HG03095 (cell line): ENCODE data around the gene ADA.
A peak's percentile ranks its signal among the peaks of the same experiment; 100 is the strongest.
"Not testable (repeated sequence)": the region's sequence is repeated elsewhere in the genome, so short reads cannot be mapped to it uniquely, and the experiment has no call there.

Experiments
- ATAC-seq: cut with Tn5 transposase; IDR thresholded peaks from one replicate; pipeline ENCODE4 v1.9.1; 2021; ENCODE audit warnings: moderate library complexity; ENCODE audit not compliant: unreplicated experiment

ADA gene

GRCh38 chr20:44601236-44601671 is 50.2 kb downstream of the ADA start:
- no peak for ATAC-seq

GRCh38 chr20:44600758-44601201 is 50.7 kb downstream of the ADA start:
- no peak for ATAC-seq

- ATAC-seq, result no peak
Observed at GRCh38 chr20:44600301-44600700, 51.2 kb downstream of the ADA start.

GRCh38 chr20:44599715-44600114 is 51.8 kb downstream of the ADA start:
- ATAC-seq, result no peak

GRCh38 chr20:44598423-44599305 is 52.8 kb downstream of the ADA start:
- ATAC-seq, result no peak

GRCh38 chr20:44597930-44598329 is 53.6 kb downstream of the ADA start:
- ATAC-seq, result no peak

GRCh38 chr20:44597516-44597915 is 54.0 kb downstream of the ADA start:
- ATAC-seq, result no peak

- no peak for ATAC-seq
Observed at GRCh38 chr20:44596876-44597275, 54.6 kb downstream of the ADA start.

- ATAC-seq, result no peak
Observed at GRCh38 chr20:44596010-44596409, 55.5 kb downstream of the ADA start.

GRCh38 chr20:44594730-44595129 is 56.8 kb downstream of the ADA start:
- ATAC-seq, result no peak

GRCh38 chr20:44593751-44594150 is 57.7 kb downstream of the ADA start:
- ATAC-seq, result no peak

GRCh38 chr20:44592366-44592765 is 59.1 kb downstream of the ADA start:
- ATAC-seq, result no peak

- no peak for ATAC-seq
Observed at GRCh38 chr20:44590980-44591778, 60.3 kb downstream of the ADA start.

GRCh38 chr20:44589537-44589936 is 62.0 kb downstream of the ADA start:
- ATAC-seq, result no peak

GRCh38 chr20:44588321-44588720 is 63.2 kb downstream of the ADA start:
- ATAC-seq, result not testable (repeated sequence)

- no peak for ATAC-seq
Observed at GRCh38 chr20:44587035-44587980, 64.2 kb downstream of the ADA start.

- ATAC-seq, result peak; percentile 50
Observed at GRCh38 chr20:44586289-44586911, 65.1 kb downstream of the ADA start.

- ATAC-seq, result no peak
Observed at GRCh38 chr20:44585057-44585963, 66.2 kb downstream of the ADA start.

- ATAC-seq, result no peak
Observed at GRCh38 chr20:44584162-44584561, 67.3 kb downstream of the ADA start.
